ENCODE data around the gene SOWAHA. TPM values are rescaled to one million over a fixed set of nuclear protein-coding genes. Genes with fewer than 3 reads are reported as not detected.

The SOWAHA gene
- total RNA-seq, 2 donors from 2014 or later: not detected

Other genes starting within 250 kb of the SOWAHA start
- gene IL13, start 155.1 kb upstream of the SOWAHA start, total RNA-seq: under 1 TPM in 1 of 2 donors, not detected in 1; 0.20 TPM
- gene IL4, start 139.3 kb upstream of the SOWAHA start, total RNA-seq: not detected
- 10 to 100 TPM; 12.6 to 17.9 TPM for gene KIF3A, start 75.8 kb upstream of the SOWAHA start, total RNA-seq
- gene CCNI2, start 65.9 kb upstream of the SOWAHA start, total RNA-seq: 10 to 100 TPM in 1 of 2 donors, 1 to 10 TPM in 1; 8.7 to 13.7 TPM
- gene SEPTIN8, start 36.1 kb upstream of the SOWAHA start, total RNA-seq: 1 to 10 TPM; 8.0 to 8.8 TPM
- gene SHROOM1, start 17.3 kb downstream of the SOWAHA start, total RNA-seq: under 1 TPM in 1 of 2 donors, not detected in 1; 0.20 TPM
- gene GDF9, start 53.2 kb downstream of the SOWAHA start, total RNA-seq: under 1 TPM; 0.70 to 0.94 TPM
- 100 to 1,000 TPM; 107 to 112 TPM for gene UQCRQ, start 53.3 kb downstream of the SOWAHA start, total RNA-seq
- 1 to 10 TPM in 1 of 2 donors, under 1 TPM in 1; 0.47 to 1.0 TPM for gene LEAP2, start 60.4 kb downstream of the SOWAHA start, total RNA-seq
- gene AFF4, start 150.3 kb downstream of the SOWAHA start, total RNA-seq: 10 to 100 TPM; 69.2 to 74.6 TPM
- gene ZCCHC10, start 213.2 kb downstream of the SOWAHA start, total RNA-seq: 10 to 100 TPM; 12.9 to 18.1 TPM
- 10 to 100 TPM; 49.3 to 50.1 TPM for gene HSPA4, start 238.7 kb downstream of the SOWAHA start, total RNA-seq

Measured in T-helper 17 cell (primary cell).